H1 (cell line): ENCODE data around the gene NELFCD. TPM values are rescaled to one million over a fixed set of nuclear protein-coding genes. Genes with fewer than 3 reads are reported as not detected.

ENCODE experiments used
- CTCF ChIA-PET: fragments of 300-600 bp; sonication (Branson Sonifier 250); formaldehyde crosslinking; loops from one replicate; lab custom pipeline; 2021; ENCODE audit not compliant: partially characterized antibody; lab: Charles Lee
- POLR2A ChIA-PET: fragments of 300-600 bp; sonication (Branson Sonifier 250); formaldehyde crosslinking; loops from one replicate; lab custom pipeline; 2021; ENCODE audit warnings: inconsistent platforms; ENCODE audit not compliant: partially characterized antibody; lab: Charles Lee
- DNase-seq, 2 experiments: peaks; one replicate each; pipeline versions ENCODE4 v3.0.0 to v3.0.0-alpha.2; 2010 to 2022; ENCODE audit warnings: low spot score in 2 of 2, low read depth in 1 of 2, mixed read lengths in 1 of 2
- FAIRE-seq: peaks from 2 replicates; lab custom pipeline; 2011; peaks lifted over from hg19 to GRCh38; lab: Jason Lieb, UNC
- H2AFZ ChIP-seq: 2 replicates; pipeline ENCODE4 v1.8.1; 2012; ENCODE audit warnings: low read length, inconsistent platforms
- H2AK5ac ChIP-seq: 2 replicates; pipeline ENCODE4 v1.6.1; 2013; ENCODE audit warnings: low read depth, low read length
- H2BK120ac ChIP-seq: replicated peaks from 2 replicates; pipeline ENCODE3; 2013; ENCODE audit warnings: low read depth, low read length, inconsistent platforms
- H2BK12ac ChIP-seq: 2 replicates; pipeline ENCODE4 v1.6.1; 2013; ENCODE audit warnings: low read depth, low read length
- H2BK15ac ChIP-seq: 2 replicates; pipeline ENCODE4 v1.6.1; 2013; ENCODE audit warnings: low read length
- H2BK20ac ChIP-seq: 2 replicates; pipeline ENCODE4 v1.6.1; 2013; ENCODE audit warnings: low read length
- H2BK5ac ChIP-seq: 2 replicates; pipeline ENCODE4 v1.6.1; 2013; ENCODE audit warnings: low read depth, low read length
- H3K14ac ChIP-seq: 2 replicates; pipeline ENCODE4 v1.6.1; 2013; ENCODE audit warnings: inconsistent platforms; ENCODE audit not compliant: insufficient read length
- H3K18ac ChIP-seq: 2 replicates; pipeline ENCODE4 v1.6.1; 2013; ENCODE audit warnings: low read length; ENCODE audit errors: extremely low read depth
- H3K23ac ChIP-seq: 2 replicates; pipeline ENCODE4 v1.6.1; 2013; ENCODE audit warnings: inconsistent platforms; ENCODE audit not compliant: insufficient read length
- H3K23me2 ChIP-seq: 2 replicates; pipeline ENCODE4 v1.6.1; 2013; ENCODE audit warnings: low read depth, low read length
- H3K27ac ChIP-seq: 2 replicates; pipeline ENCODE4 v1.6.1; 2011; ENCODE audit warnings: low read depth, low read length, inconsistent platforms
- H3K27me3 ChIP-seq, 4 experiments: replicated peaks in 1 of 4; 1 replicate in 1 of 4; 2 replicates in 3 of 4; pipeline versions ENCODE4 v1.6.1 to v1.8.1; 2011 to 2013; ENCODE audit warnings: low read length in 3 of 4, mild to moderate bottlenecking in 3 of 4, inconsistent platforms in 2 of 4, mixed read lengths in 2 of 4, moderate library complexity in 1 of 4; ENCODE audit not compliant: control insufficient read depth in 3 of 4, insufficient read depth in 3 of 4; ENCODE audit errors: extremely low read depth in 1 of 4
- H3K36me3 ChIP-seq, 4 experiments: 2 replicates each; pipeline versions ENCODE4 v1.6.1 to v1.8.1; 2011 to 2013; ENCODE audit warnings: mild to moderate bottlenecking in 4 of 4, low read length in 3 of 4, moderate library complexity in 2 of 4, control low read depth in 1 of 4, inconsistent platforms in 1 of 4; ENCODE audit not compliant: insufficient read depth in 4 of 4, control insufficient read depth in 2 of 4
- H3K4ac ChIP-seq: replicated peaks from 2 replicates; pipeline ENCODE3; 2013; ENCODE audit warnings: low read length, low read depth, mixed read lengths, inconsistent platforms; ENCODE audit not compliant: insufficient read length
- H3K4me1 ChIP-seq, 4 experiments: replicated peaks in 1 of 4; 1 replicate in 1 of 4; 2 replicates in 3 of 4; pipeline versions ENCODE4 v1.6.1 to v1.8.1; 2011 to 2013; ENCODE audit warnings: low read length in 3 of 4, inconsistent platforms in 2 of 4, mixed read lengths in 1 of 4; ENCODE audit not compliant: insufficient read depth in 4 of 4, control insufficient read depth in 3 of 4
- H3K4me2 ChIP-seq, 2 experiments: 2 replicates each; pipeline versions ENCODE4 v1.6.1 to v1.8.1; 2011 to 2013; ENCODE audit warnings: low read depth in 2 of 2, low read length in 2 of 2, control low read depth in 1 of 2, inconsistent platforms in 1 of 2, mild to moderate bottlenecking in 1 of 2; ENCODE audit not compliant: insufficient read depth in 1 of 2
- H3K4me3 ChIP-seq, 4 experiments: fragments of 200-600, 300-600 bp in 1 of 4; sonication (generic), shearing (Covaris generic), sonication (Bioruptor Twin) in 1 of 4; 2 replicates each; pipeline versions ENCODE4 v1.5.1 to v1.8.1; 2011 to 2016; ENCODE audit warnings: low read length in 4 of 4, low read depth in 3 of 4, control low read depth in 2 of 4, inconsistent platforms in 2 of 4, mild to moderate bottlenecking in 2 of 4, mixed read lengths in 1 of 4, moderate library complexity in 1 of 4; ENCODE audit not compliant: insufficient read depth in 2 of 4; ENCODE audit errors: extremely low read depth in 1 of 4
- H3K56ac ChIP-seq: replicated peaks from 2 replicates; pipeline ENCODE3; 2013; ENCODE audit warnings: low read depth, mild to moderate bottlenecking, mixed read lengths, low read length, inconsistent platforms; ENCODE audit not compliant: insufficient read length
- H3K79me1 ChIP-seq: 2 replicates; pipeline ENCODE4 v1.6.1; 2013; ENCODE audit warnings: low read depth, low read length, control low read depth
- H3K79me2 ChIP-seq, 2 experiments: 2 replicates each; pipeline versions ENCODE4 v1.6.1 to v1.8.1; 2012 to 2013; ENCODE audit warnings: low read length in 2 of 2, mild to moderate bottlenecking in 2 of 2, inconsistent platforms in 1 of 2; ENCODE audit not compliant: insufficient read depth in 2 of 2, control insufficient read depth in 1 of 2
- H3K9ac ChIP-seq, 4 experiments: replicated peaks in 1 of 4; 1 replicate in 1 of 4; 2 replicates in 3 of 4; pipeline versions ENCODE4 v1.6.1 to v1.8.1; 2011 to 2013; ENCODE audit warnings: low read depth in 3 of 4, low read length in 3 of 4, control low read depth in 2 of 4, mild to moderate bottlenecking in 2 of 4, moderate library complexity in 2 of 4, inconsistent platforms in 1 of 4; ENCODE audit errors: extremely low read depth in 1 of 4
- H3K9me3 ChIP-seq, 2 experiments: 2 replicates each; pipeline versions ENCODE4 v1.6.1 to v1.8.1; 2012 to 2013; ENCODE audit warnings: mild to moderate bottlenecking in 2 of 2, moderate library complexity in 2 of 2, control low read depth in 1 of 2, inconsistent platforms in 1 of 2, low read depth in 1 of 2, low read length in 1 of 2, mixed read lengths in 1 of 2; ENCODE audit not compliant: insufficient read depth in 2 of 2
- H4K20me1 ChIP-seq, 2 experiments: replicated peaks in 1 of 2; 2 replicates each; pipeline versions ENCODE3 to v1.8.1; 2011 to 2013; ENCODE audit warnings: inconsistent platforms in 2 of 2, low read length in 2 of 2, mild to moderate bottlenecking in 1 of 2; ENCODE audit not compliant: insufficient read depth in 2 of 2, control insufficient read depth in 1 of 2
- H4K5ac ChIP-seq: 2 replicates; pipeline ENCODE4 v1.6.1; 2013; ENCODE audit warnings: low read length, low read depth, mixed read lengths, inconsistent platforms; ENCODE audit not compliant: insufficient read length
- H4K8ac ChIP-seq: 2 replicates; pipeline ENCODE4 v1.8.0; 2013; ENCODE audit warnings: mild to moderate bottlenecking, moderate library complexity, low read length, inconsistent platforms; ENCODE audit not compliant: insufficient read depth; ENCODE audit errors: extremely low read depth
- H4K91ac ChIP-seq: replicated peaks from 2 replicates; pipeline ENCODE3; 2013; ENCODE audit warnings: low read length, mixed read lengths, inconsistent platforms; ENCODE audit not compliant: insufficient read length
- BCL11A ChIP-seq, 2 experiments: IDR thresholded peaks; one replicate each; pipeline ENCODE4 v1.6.1; 2011; ENCODE audit warnings: low read depth in 2 of 2, low read length in 2 of 2, mild to moderate bottlenecking in 2 of 2
- CBX5 ChIP-seq: fragments of 300-800, 300-1000 bp; sonication (generic); IDR thresholded peaks from 2 replicates; pipeline ENCODE4 v1.7.1; 2016; ENCODE audit warnings: antibody characterized with exemption, low read length, low read depth
- CREB1 ChIP-seq: IDR thresholded peaks from 2 replicates; pipeline ENCODE4 v1.6.1; 2012; ENCODE audit warnings: inconsistent platforms
- CTBP2 ChIP-seq: IDR thresholded peaks from 2 replicates; pipeline ENCODE4 v1.7.0; 2011; ENCODE audit warnings: borderline replicate concordance, mild to moderate bottlenecking, moderate library complexity, mixed read lengths, low read length; ENCODE audit not compliant: insufficient read depth, insufficient read length
- EZH2 ChIP-seq: fragments of 200-600 bp; sonication (generic); IDR thresholded peaks from 2 replicates; pipeline ENCODE4 v1.7.1; 2012; ENCODE audit warnings: low read depth, mild to moderate bottlenecking, moderate library complexity, low read length, inconsistent platforms; ENCODE audit not compliant: severe bottlenecking
- GTF2F1 ChIP-seq: IDR thresholded peaks from 2 replicates; pipeline ENCODE4 v1.6.1; 2012; ENCODE audit warnings: low read depth, low read length, improper control_type of control experiment, borderline replicate concordance
- HDAC2 ChIP-seq, 2 experiments: fragments of 300-600 bp in 1 of 2; sonication (generic) in 1 of 2; IDR thresholded peaks; 2 replicates each; pipeline ENCODE4 v1.6.1; 2011 to 2012; ENCODE audit warnings: low read depth in 2 of 2, low read length in 2 of 2, mild to moderate bottlenecking in 2 of 2, moderate library complexity in 2 of 2, borderline replicate concordance in 1 of 2, inconsistent platforms in 1 of 2
- SP1 ChIP-seq: IDR thresholded peaks from 2 replicates; pipeline ENCODE4 v1.6.1; 2011; ENCODE audit warnings: low read depth, low read length
- SUZ12 ChIP-seq: fragments of 200-600 bp; sonication (generic); IDR thresholded peaks from 2 replicates; pipeline ENCODE4 v1.6.1; 2012; ENCODE audit warnings: mild to moderate bottlenecking, inconsistent platforms, low read length, moderate library complexity, mixed read lengths
- TEAD4 ChIP-seq: IDR thresholded peaks from 2 replicates; pipeline ENCODE4 v1.6.1; 2012; ENCODE audit warnings: low read depth, low read length, inconsistent platforms, mixed read lengths
- WGBS, 2 experiments: shearing (Covaris generic) in 1 of 2; methylation state at CpG; one replicate each; pipeline versions ENCODE4 v1.1.6 to v1.1.7; 2013 to 2015; ENCODE audit warnings: low lambda C conversion rate in 2 of 2, mixed read lengths in 2 of 2, inconsistent platforms in 1 of 2, low coverage in 1 of 2, missing lambda C conversion rate in 1 of 2; ENCODE audit not compliant: insufficient replicate concordance in 2 of 2, insufficient coverage in 1 of 2, insufficient read length in 1 of 2; ENCODE audit errors: extremely low coverage in 1 of 2, missing lambda C conversion rate in 1 of 2; 5-methylcytosine and 5-hydroxymethylcytosine counted together
- polyA plus RNA-seq, 7 experiments: library from polyadenylated mRNA; depleted of rRNA in 3 of 7; stranded (reverse) in 5 of 7; unstranded in 2 of 7; fragments of >200 nt in 5 of 7; fragments of 200-250 nt in 2 of 7; gene quantifications; 1 replicate in 5 of 7; 2 replicates in 1 of 7; 4 replicates in 1 of 7; pipeline versions ENCODE4 v1.2.1 to v1.2.3, GENCODE V29; 2011 to 2013; ENCODE audit warnings: missing spikeins in 2 of 7, mixed read lengths in 2 of 7
- total RNA-seq: library from RNA; stranded (reverse); fragmentation: NEBNext Ultra II Directional; extraction: Animal tissue kit (Norgen Biotek cat#: 25700); gene quantifications from 2 replicates; pipeline ENCODE4 v1.2.1, GENCODE V29; 2021
- TF ChIP-seq, protein P1 (sequence below): IDR thresholded peaks from 2 replicates; pipeline ENCODE4 v1.6.1; 2012; ENCODE audit warnings: inconsistent platforms

NELFCD gene
- total and polyA plus RNA-seq, 2 of the 8 experiments (the other 6 are each of a cell fraction or from before 2014, with no cell fraction given): 35.5 to 59.6 TPM

DNA sequence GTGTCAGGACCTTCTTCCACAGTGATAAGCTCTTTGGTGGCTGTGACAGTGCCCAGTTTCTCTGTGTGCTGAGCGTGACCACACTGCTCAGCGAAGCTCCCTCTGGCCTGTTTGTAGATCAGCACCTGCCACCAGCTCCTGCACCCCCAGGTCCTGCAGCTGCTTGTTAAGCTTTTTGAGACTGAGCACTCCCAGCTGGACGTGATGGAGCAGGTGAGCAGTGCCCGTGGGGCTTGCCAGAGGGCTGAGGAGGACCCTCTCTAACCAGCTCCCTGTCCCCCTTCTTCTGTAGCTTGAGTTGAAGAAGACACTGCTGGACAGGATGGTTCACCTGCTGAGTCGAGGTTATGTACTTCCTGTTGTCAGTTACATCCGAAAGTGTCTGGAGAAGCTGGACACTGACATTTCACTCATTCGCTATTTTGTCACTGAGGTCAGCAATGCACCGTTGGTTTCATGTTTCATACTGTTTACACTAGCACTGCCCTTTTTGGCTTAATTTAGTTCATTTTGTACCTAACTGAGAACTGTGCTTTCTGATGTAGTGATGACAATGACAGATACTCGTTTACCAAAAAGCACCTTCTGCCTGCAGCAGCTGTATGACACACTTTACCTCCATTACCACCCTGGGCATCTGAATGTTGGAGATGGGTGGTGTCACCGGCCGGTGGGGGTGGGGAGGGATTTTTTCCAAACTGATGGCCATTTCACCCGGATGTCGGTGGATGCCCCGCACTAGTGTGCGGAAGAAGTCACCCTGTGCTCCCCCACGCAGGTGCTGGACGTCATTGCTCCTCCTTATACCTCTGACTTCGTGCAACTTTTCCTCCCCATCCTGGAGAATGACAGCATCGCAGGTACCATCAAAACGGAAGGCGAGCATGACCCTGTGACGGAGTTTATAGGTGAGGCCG, 12.5 kb downstream of the NELFCD start:
- H3K23me2 ChIP-seq: no peaks in the 10 kb centered on the region
- H2BK5ac ChIP-seq: no peak overlapping the region
- CTCF ChIA-PET: interaction anchor here (0.7 to 1.1 kb wide), 6 partner anchors 38 to 1420 kb away, joined by 3 to 5 read pairs (median 3); partner anchors contain the start of gene ATP5F1E
- H4K20me1 ChIP-seq: peaks cover 0 to 6% of the 10 kb centered on the region in 2 experiments
- H2AK5ac ChIP-seq: no peak overlapping the region
- H3K27me3 ChIP-seq: no peaks in the 10 kb centered on the region
- H2BK120ac ChIP-seq: no peak overlapping the region
- H3K18ac ChIP-seq: no peak overlapping the region
- H3K4me1 ChIP-seq: no peaks in the 10 kb centered on the region
- H3K79me1 ChIP-seq: no peaks in the 10 kb centered on the region
- no peak overlapping the region for H3K56ac ChIP-seq
- no peak overlapping the region for H3K23ac ChIP-seq
- H4K91ac ChIP-seq: no peak overlapping the region
- no peaks in the 10 kb centered on the region for H3K79me2 ChIP-seq
- no peak overlapping the region for H3K9ac ChIP-seq
- no peak overlapping the region for H3K27ac ChIP-seq
- POLR2A ChIA-PET: interaction anchor here (0.7 to 1.8 kb wide), 5 partner anchors 9 to 90 kb away, joined by 3 to 6 read pairs (median 3); partner anchors contain the start of gene ATP5F1E
- WGBS, 2 experiments: 88% methylated on average over 23 of the region's 23 CpGs; no CpG with 5 or more reads in 1 of the 2 experiments
- no peak overlapping the region for H2BK20ac ChIP-seq
- H3K36me3 ChIP-seq: peaks cover 24 to 74% (median 58%) of the 10 kb centered on the region in 4 experiments
- H3K9me3 ChIP-seq: no peaks in the 10 kb centered on the region
- H4K5ac ChIP-seq: no peak overlapping the region
- H2AFZ ChIP-seq: no peak overlapping the region
- H2BK12ac ChIP-seq: no peak overlapping the region
- H4K8ac ChIP-seq: no peak overlapping the region
- H3K4me2 ChIP-seq: no peak overlapping the region
- no peak for DNase-seq
- H3K4me3 ChIP-seq: no peak overlapping the region
- H3K14ac ChIP-seq: no peak overlapping the region
- H3K4ac ChIP-seq: no peak overlapping the region
- FAIRE-seq: no peak
- H2BK15ac ChIP-seq: no peak overlapping the region
- no peak for TF ChIP-seq EZH2
- TF ChIP-seq TEAD4: no peak
- no peak for TF ChIP-seq HDAC2 (IDR thresholded peaks at IDR 0.05; ENCODE audit: borderline replicate concordance in 1 of 2, low read depth in 2 of 2, low read length in 2 of 2)
- TF ChIP-seq SP1: no peak
- TF ChIP-seq CREB1: no peak
- no peak for TF ChIP-seq GTF2F1
- no peak for TF ChIP-seq CBX5
- TF ChIP-seq SUZ12: no peak
- no peak for TF ChIP-seq CTBP2
- TF ChIP-seq, protein P1, sequence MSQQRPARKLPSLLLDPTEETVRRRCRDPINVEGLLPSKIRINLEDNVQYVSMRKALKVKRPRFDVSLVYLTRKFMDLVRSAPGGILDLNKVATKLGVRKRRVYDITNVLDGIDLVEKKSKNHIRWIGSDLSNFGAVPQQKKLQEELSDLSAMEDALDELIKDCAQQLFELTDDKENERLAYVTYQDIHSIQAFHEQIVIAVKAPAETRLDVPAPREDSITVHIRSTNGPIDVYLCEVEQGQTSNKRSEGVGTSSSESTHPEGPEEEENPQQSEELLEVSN: no peak
- no peak for TF ChIP-seq BCL11A (IDR thresholded peaks at IDR 0.05; ENCODE audit: low read depth in 2 of 2, low read length in 2 of 2)
